GM12865 (cell line): ENCODE measurements around the gene C4orf50.
A peak's percentile ranks its signal among the peaks of the same experiment; 100 is the strongest.

Experiments
- DNase-seq: peaks from one replicate; pipeline ENCODE4 v3.0.0; 2010; ENCODE audit warnings: low read depth
- H3K4me3 ChIP-seq: 2 replicates; pipeline ENCODE4 v1.5.1; 2011; ENCODE audit warnings: mild to moderate bottlenecking, low read depth, low read length, control low read depth
- CTCF ChIP-seq: IDR thresholded peaks from 2 replicates; pipeline ENCODE4 v1.5.1; 2011; ENCODE audit warnings: low read length, control low read depth, low read depth, inconsistent platforms; ENCODE audit not compliant: insufficient read depth; ENCODE audit errors: missing control alignments

C4orf50 gene

DNA sequence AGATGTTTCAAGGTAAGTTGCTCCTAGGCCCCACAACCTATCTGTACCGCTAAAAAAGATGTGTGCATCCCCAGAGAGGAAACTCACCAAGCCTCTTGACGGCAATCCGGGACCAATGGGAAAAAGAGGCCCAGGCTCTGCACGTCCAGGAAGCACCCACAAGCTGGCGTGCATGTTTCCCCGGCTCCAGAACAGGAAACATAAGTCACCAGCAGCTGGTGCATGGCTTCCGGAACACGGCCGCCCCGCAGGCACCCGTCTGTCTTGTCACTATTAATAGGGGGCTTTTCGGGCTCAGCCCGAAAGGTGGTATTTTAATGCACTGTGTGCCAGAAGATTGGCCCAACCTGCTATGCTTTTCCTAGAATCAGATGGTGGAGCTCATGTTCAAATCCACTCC, 147.5 kb downstream of the C4orf50 start:
- no peak for TF ChIP-seq CTCF
- H3K4me3 ChIP-seq, result no peak overlapping the region
- no peak for DNase-seq

GRCh38 chr4:5869966-5870619, 148.1 kb downstream of the C4orf50 start:
- no peak for TF ChIP-seq CTCF
- no peak overlapping the region for H3K4me3 ChIP-seq
- no peak for DNase-seq

DNA sequence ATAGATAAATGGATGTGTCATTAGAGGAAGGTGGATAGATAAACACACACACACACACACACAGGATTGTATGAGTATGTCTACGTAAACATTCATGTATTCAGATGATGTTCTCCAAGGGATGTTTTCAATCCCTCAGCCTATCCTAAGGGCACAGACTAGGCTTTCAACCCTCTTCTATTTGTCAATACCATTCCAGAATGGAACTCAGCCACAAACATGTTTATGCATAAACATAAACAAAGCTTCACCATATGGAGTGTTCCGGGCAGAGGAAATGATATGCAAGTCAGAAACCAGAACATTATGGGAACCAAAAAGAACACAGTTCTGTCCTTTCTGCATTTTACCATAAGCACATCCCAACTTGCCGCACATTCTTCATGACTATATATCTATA, 150.4 kb downstream of the C4orf50 start:
- DNase-seq, result no peak
- no peak for TF ChIP-seq CTCF
- no peak overlapping the region for H3K4me3 ChIP-seq

- no peak for DNase-seq
- no peak for TF ChIP-seq CTCF
- H3K4me3 ChIP-seq, result no peak overlapping the region
Observed at GRCh38 chr4:5866841-5867813, 151.1 kb downstream of the C4orf50 start.

DNA sequence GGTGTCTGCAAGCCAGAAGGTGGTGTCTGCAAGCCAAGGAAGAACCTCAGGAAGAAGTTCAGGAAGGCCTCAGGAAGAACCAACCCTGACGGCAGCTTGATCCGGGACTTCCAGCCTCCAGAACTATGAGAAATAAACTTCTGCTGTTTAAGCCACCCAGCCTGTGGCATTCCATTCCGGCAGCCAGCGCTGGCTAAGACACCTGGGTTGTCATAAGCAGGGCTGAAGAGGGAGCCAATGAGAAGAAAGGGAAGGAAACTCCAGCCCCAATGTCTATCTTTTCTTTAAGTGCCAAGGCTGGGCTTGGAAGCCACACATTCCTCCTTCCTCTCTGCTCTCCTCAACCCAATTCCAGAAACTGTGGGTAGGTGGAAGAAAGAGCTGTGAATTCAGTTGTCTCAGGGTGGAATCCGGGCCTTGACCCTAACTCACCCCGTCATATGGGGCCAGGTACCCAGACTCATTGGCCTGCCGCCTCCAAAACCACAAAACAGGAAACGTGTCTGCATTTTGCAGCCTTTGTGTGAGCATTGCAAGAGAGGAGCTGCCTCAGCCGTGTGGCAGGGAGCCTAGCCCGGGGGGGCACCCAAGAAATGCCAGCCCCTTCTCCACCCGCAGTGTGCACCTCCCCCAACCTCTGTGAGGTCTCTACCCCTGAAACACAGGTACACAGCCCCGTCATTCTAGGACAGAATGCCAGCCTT, 152.2 kb downstream of the C4orf50 start:
- TF ChIP-seq CTCF, result no peak
- H3K4me3 ChIP-seq, result no peak overlapping the region
- DNase-seq, result no peak

- peak; percentile 15 for DNase-seq
- H3K4me3 ChIP-seq, result no peak overlapping the region
- no peak for TF ChIP-seq CTCF
Observed at GRCh38 chr4:5863461-5864113, 154.6 kb downstream of the C4orf50 start.
